ENCODE data around the gene ASMTL. TPM values are rescaled to one million over a fixed set of nuclear protein-coding genes. Genes with fewer than 3 reads are reported as not detected.
A peak's percentile ranks its signal among the peaks of the same experiment; 100 is the strongest.

The ASMTL gene, protein sequence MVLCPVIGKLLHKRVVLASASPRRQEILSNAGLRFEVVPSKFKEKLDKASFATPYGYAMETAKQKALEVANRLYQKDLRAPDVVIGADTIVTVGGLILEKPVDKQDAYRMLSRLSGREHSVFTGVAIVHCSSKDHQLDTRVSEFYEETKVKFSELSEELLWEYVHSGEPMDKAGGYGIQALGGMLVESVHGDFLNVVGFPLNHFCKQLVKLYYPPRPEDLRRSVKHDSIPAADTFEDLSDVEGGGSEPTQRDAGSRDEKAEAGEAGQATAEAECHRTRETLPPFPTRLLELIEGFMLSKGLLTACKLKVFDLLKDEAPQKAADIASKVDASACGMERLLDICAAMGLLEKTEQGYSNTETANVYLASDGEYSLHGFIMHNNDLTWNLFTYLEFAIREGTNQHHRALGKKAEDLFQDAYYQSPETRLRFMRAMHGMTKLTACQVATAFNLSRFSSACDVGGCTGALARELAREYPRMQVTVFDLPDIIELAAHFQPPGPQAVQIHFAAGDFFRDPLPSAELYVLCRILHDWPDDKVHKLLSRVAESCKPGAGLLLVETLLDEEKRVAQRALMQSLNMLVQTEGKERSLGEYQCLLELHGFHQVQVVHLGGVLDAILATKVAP
- total RNA-seq (10 to 100 TPM; 34.6 to 39.3 TPM), total RNA-seq (18.8 to 88.3 (median 36.0) reads per million in 172 experiments)
- 30.9 TPM for polyA plus RNA-seq (2013, experiment 1 of 2)
- polyA plus RNA-seq (2013, experiment 2 of 2), result 31.9 TPM

DNA sequence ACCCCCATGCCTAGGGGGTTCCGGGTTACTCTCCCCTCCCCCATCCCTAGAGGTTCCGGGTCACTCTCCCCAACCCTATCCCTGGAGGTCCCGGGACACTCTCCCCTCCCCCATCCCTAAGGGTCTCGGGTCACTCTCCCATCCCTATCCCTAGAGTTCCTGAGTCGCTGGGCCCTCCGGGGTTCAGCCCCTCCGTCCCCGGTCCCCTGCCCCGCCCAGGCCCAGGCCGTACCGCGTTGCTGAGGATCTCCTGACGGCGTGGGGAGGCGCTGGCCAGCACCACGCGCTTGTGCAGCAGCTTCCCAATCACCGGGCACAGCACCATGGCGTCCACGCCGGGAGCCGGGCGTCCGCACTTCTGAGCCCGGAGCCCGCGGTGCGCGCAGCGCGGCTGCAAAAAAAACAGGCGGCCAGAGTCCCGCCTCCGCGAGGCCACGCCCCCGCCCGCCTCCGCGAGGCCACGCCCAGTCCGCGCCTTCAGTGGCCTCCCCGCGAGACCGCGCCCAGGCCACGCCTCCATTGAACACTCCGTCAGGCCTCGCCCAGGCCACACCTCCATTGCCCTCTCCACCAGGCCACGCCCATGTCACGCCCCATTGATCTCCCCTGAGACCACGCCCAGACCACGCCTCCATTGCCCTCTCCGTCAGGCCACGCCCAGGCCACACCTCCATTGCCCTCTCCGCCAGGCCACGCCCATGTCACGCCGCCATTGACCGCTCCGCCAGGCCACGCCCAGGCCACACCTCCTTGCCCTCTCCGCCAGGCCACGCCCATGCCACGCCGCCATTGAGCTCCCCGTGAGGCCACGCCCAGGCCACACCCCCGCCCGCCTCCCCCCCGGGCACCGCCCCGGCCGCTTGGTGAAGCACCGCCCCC is at the start of gene ASMTL:
TSS of gene ASMTL (minus strand) at position 394 of the 879 bp plus-strand sequence. CDS start at position 325, 69 bp downstream.
- H3K4me1 ChIP-seq (ENCODE audit: insufficient read depth, low read length), result peaks cover 47% of the 10 kb centered on the region
- DNase-seq, result peak; percentile 99 to 100 (median 100)
- no peaks in the 10 kb centered on the region for H3K36me3 ChIP-seq (ENCODE audit: insufficient read depth, low read length)
- peaks cover 27% of the 10 kb centered on the region for H3K4me1 Mint-ChIP-seq (ENCODE audit: low read depth)
- peak within 1 kb of the TSS; percentile 92 for H3K4me3 Mint-ChIP-seq
- H3K27ac ChIP-seq (ENCODE audit: low read depth in 1 of 2, low read length in 2 of 2), result peak within 1 kb of the TSS; percentile 94 to 95
- H3K27ac Mint-ChIP-seq, result peak within 1 kb of the TSS; percentile 83
- H3K4me3 ChIP-seq (ENCODE audit: low read length), result peak within 1 kb of the TSS; percentile 95
- TF ChIP-seq, protein P1, sequence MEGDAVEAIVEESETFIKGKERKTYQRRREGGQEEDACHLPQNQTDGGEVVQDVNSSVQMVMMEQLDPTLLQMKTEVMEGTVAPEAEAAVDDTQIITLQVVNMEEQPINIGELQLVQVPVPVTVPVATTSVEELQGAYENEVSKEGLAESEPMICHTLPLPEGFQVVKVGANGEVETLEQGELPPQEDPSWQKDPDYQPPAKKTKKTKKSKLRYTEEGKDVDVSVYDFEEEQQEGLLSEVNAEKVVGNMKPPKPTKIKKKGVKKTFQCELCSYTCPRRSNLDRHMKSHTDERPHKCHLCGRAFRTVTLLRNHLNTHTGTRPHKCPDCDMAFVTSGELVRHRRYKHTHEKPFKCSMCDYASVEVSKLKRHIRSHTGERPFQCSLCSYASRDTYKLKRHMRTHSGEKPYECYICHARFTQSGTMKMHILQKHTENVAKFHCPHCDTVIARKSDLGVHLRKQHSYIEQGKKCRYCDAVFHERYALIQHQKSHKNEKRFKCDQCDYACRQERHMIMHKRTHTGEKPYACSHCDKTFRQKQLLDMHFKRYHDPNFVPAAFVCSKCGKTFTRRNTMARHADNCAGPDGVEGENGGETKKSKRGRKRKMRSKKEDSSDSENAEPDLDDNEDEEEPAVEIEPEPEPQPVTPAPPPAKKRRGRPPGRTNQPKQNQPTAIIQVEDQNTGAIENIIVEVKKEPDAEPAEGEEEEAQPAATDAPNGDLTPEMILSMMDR (IDR thresholded peaks at IDR 0.05), result no peak
- no peaks in the 10 kb centered on the region for H3K9me3 ChIP-seq (ENCODE audit: control insufficient read depth in 1 of 2, insufficient read depth in 1 of 2, low read length in 2 of 2)
- no peaks in the 10 kb centered on the region for H3K27me3 ChIP-seq (ENCODE audit: control insufficient read depth in 1 of 2, insufficient read depth in 2 of 2, low read length in 2 of 2)
- no peaks in the 10 kb centered on the region for H3K27me3 Mint-ChIP-seq
- ChIA-PET POLR2A (no interaction called here), CTCF (no interaction called here)
- H3K36me3 Mint-ChIP-seq (ENCODE audit: low read depth), result peaks cover 32% of the 10 kb centered on the region
- peaks cover 14% of the 10 kb centered on the region for H3K9me3 Mint-ChIP-seq
- ATAC-seq (ENCODE audit: poor library complexity), result peak; percentile 73
- intact Hi-C loops (cut with DNase I, micrococcal nuclease), result loop anchor here (2.0 to 5.0 kb wide), 6 partner anchors 60 to 1240 kb away; partner anchors contain the start of genes CD99 (in 1 of the 2) and SLC25A6 (in 1 of the 2)

- Mint-ChIP-seq H3K9me3 (no peaks in the 10 kb centered on the region), H3K4me3 (no peak overlapping the region), H3K36me3 (ENCODE audit: low read depth) (peaks cover 49% of the 10 kb centered on the region), H3K27ac (peak overlapping the region; percentile 75), H3K27me3 (no peaks in the 10 kb centered on the region), H3K4me1 (ENCODE audit: low read depth) (peaks cover 37% of the 10 kb centered on the region)
- H3K9me3 ChIP-seq (ENCODE audit: control insufficient read depth in 1 of 2, insufficient read depth in 1 of 2, low read length in 2 of 2), result no peaks in the 10 kb centered on the region
- peaks cover 57% of the 10 kb centered on the region for H3K4me1 ChIP-seq (ENCODE audit: insufficient read depth, low read length)
- intact Hi-C loops (cut with DNase I, micrococcal nuclease), result no loop called here
- no peaks in the 10 kb centered on the region for H3K27me3 ChIP-seq (ENCODE audit: control insufficient read depth in 1 of 2, insufficient read depth in 2 of 2, low read length in 2 of 2)
- H3K4me3 ChIP-seq (ENCODE audit: low read length), result no peak overlapping the region
- DNase-seq, result no peak
- peak overlapping the region; percentile 14 to 15 for H3K27ac ChIP-seq (ENCODE audit: low read depth in 1 of 2, low read length in 2 of 2)
- ATAC-seq (ENCODE audit: poor library complexity), result no peak
- CTCF ChIA-PET, result no interaction called here
- peaks cover 26% of the 10 kb centered on the region for H3K36me3 ChIP-seq (ENCODE audit: insufficient read depth, low read length)
- POLR2A ChIA-PET, result no interaction called here
- TF ChIP-seq, protein P1 (IDR thresholded peaks at IDR 0.05), result no peak
These were observed 49.5 kb upstream of the ASMTL start for GRCh38 chrX:1502241-1502640.

Measured in CD4-positive, alpha-beta T cell (primary cell).